Activated naive CD4-positive, alpha-beta T cell treated with anti-CD3 and anti-CD28 coated beads, Interleukin-2, amount 50 U/mL, for 24 hours (primary cell): ENCODE results near the gene JAML.

Experiments
- H3K27ac Mint-ChIP-seq: one replicate; pipeline ENCODE4 v1.8.0; 2021; ENCODE audit warnings: mild to moderate bottlenecking, mixed read lengths
- H3K27me3 Mint-ChIP-seq: one replicate; pipeline ENCODE4 v1.8.0; 2021; ENCODE audit warnings: mixed read lengths
- H3K36me3 Mint-ChIP-seq: one replicate; pipeline ENCODE4 v1.8.0; 2021; ENCODE audit warnings: mixed read lengths
- H3K4me1 Mint-ChIP-seq: one replicate; pipeline ENCODE4 v1.8.0; 2021; ENCODE audit warnings: mixed read lengths
- H3K4me3 Mint-ChIP-seq: one replicate; pipeline ENCODE4 v1.8.0; 2021; ENCODE audit warnings: mild to moderate bottlenecking, mixed read lengths
- H3K9me3 Mint-ChIP-seq: one replicate; pipeline ENCODE4 v1.8.0; 2021; ENCODE audit warnings: mixed read lengths

JAML gene

GRCh38 chr11:118229274-118229847, 4.5 kb upstream of the JAML start:
- Mint-ChIP-seq H3K36me3 (peaks cover 51% of the 10 kb centered on the region), H3K4me1 (peaks cover 29% of the 10 kb centered on the region), H3K27ac (no peak overlapping the region)

GRCh38 chr11:118227865-118228785, 3.3 kb upstream of the JAML start:
- Mint-ChIP-seq H3K4me3 (peak overlapping the region; percentile 71), H3K27ac (peak overlapping the region; percentile 93), H3K36me3 (peaks cover 40% of the 10 kb centered on the region), H3K9me3 (no peaks in the 10 kb centered on the region), H3K4me1 (peaks cover 23% of the 10 kb centered on the region), H3K27me3 (no peaks in the 10 kb centered on the region)

More at GRCh38 chr11:118229274-118229847, 4.5 kb upstream of the JAML start:
- H3K9me3 Mint-ChIP-seq = no peaks in the 10 kb centered on the region
- no peaks in the 10 kb centered on the region for H3K27me3 Mint-ChIP-seq
- H3K4me3 Mint-ChIP-seq = no peak overlapping the region

GRCh38 chr11:118226781-118227180, 2.0 kb upstream of the JAML start:
- Mint-ChIP-seq H3K36me3 (peaks cover 41% of the 10 kb centered on the region), H3K4me1 (peaks cover 33% of the 10 kb centered on the region), H3K4me3 (peak overlapping the region; percentile 64), H3K27ac (peak overlapping the region; percentile 93), H3K9me3 (no peaks in the 10 kb centered on the region), H3K27me3 (no peaks in the 10 kb centered on the region)

- Mint-ChIP-seq H3K27ac (peak overlapping the region; percentile 93), H3K4me3 (peak overlapping the region; percentile 64), H3K4me1 (peaks cover 38% of the 10 kb centered on the region), H3K9me3 (no peaks in the 10 kb centered on the region), H3K36me3 (peaks cover 41% of the 10 kb centered on the region), H3K27me3 (no peaks in the 10 kb centered on the region)
Measured at GRCh38 chr11:118226296-118226695, 1.5 kb upstream of the JAML start.

- peaks cover 36% of the 10 kb centered on the region for H3K36me3 Mint-ChIP-seq
- peaks cover 60% of the 10 kb centered on the region for H3K4me1 Mint-ChIP-seq
- no peaks in the 10 kb centered on the region for H3K9me3 Mint-ChIP-seq
- peak overlapping the region; percentile 86 for H3K4me3 Mint-ChIP-seq
- H3K27ac Mint-ChIP-seq = peak overlapping the region; percentile 95
- no peaks in the 10 kb centered on the region for H3K27me3 Mint-ChIP-seq
Measured at GRCh38 chr11:118223992-118224391, 819 bp downstream of the JAML start.

GRCh38 chr11:118223570-118223969, 1.2 kb downstream of the JAML start:
- Mint-ChIP-seq H3K9me3 (no peaks in the 10 kb centered on the region), H3K36me3 (peaks cover 38% of the 10 kb centered on the region), H3K27ac (peak overlapping the region; percentile 95), H3K27me3 (no peaks in the 10 kb centered on the region), H3K4me1 (peaks cover 64% of the 10 kb centered on the region), H3K4me3 (peak overlapping the region; percentile 86)

- peak overlapping the region; percentile 98 for H3K27ac Mint-ChIP-seq
Measured at GRCh38 chr11:118222437-118222836, 2.4 kb downstream of the JAML start.

GRCh38 chr11:118221419-118221818, 3.4 kb downstream of the JAML start:
- H3K27ac Mint-ChIP-seq = peak overlapping the region; percentile 98
- peaks cover 21% of the 10 kb centered on the region for H3K36me3 Mint-ChIP-seq
- no peaks in the 10 kb centered on the region for H3K9me3 Mint-ChIP-seq
- H3K4me3 Mint-ChIP-seq = peak overlapping the region; percentile 41
- no peaks in the 10 kb centered on the region for H3K27me3 Mint-ChIP-seq
- H3K4me1 Mint-ChIP-seq = peaks cover 86% of the 10 kb centered on the region

More at GRCh38 chr11:118222437-118222836, 2.4 kb downstream of the JAML start:
- Mint-ChIP-seq H3K36me3 (peaks cover 28% of the 10 kb centered on the region), H3K4me1 (peaks cover 76% of the 10 kb centered on the region), H3K4me3 (peak overlapping the region; percentile 92), H3K27me3 (no peaks in the 10 kb centered on the region), H3K9me3 (no peaks in the 10 kb centered on the region)

GRCh38 chr11:118219732-118220131, 5.1 kb downstream of the JAML start:
- H3K27ac Mint-ChIP-seq = peak overlapping the region; percentile 99
- no peaks in the 10 kb centered on the region for H3K27me3 Mint-ChIP-seq
- H3K4me1 Mint-ChIP-seq = peaks cover 90% of the 10 kb centered on the region
- peak overlapping the region; percentile 86 for H3K4me3 Mint-ChIP-seq
- H3K9me3 Mint-ChIP-seq = no peaks in the 10 kb centered on the region
- H3K36me3 Mint-ChIP-seq = peaks cover 14% of the 10 kb centered on the region

GRCh38 chr11:118219244-118219643, 5.6 kb downstream of the JAML start:
- Mint-ChIP-seq H3K4me1 (peaks cover 92% of the 10 kb centered on the region), H3K36me3 (peaks cover 15% of the 10 kb centered on the region), H3K27ac (peak overlapping the region; percentile 99), H3K9me3 (no peaks in the 10 kb centered on the region), H3K4me3 (peak overlapping the region; percentile 86), H3K27me3 (no peaks in the 10 kb centered on the region)

- H3K9me3 Mint-ChIP-seq = no peaks in the 10 kb centered on the region
- H3K4me3 Mint-ChIP-seq = peak overlapping the region; percentile 86
- peaks cover 23% of the 10 kb centered on the region for H3K36me3 Mint-ChIP-seq
- peaks cover 96% of the 10 kb centered on the region for H3K4me1 Mint-ChIP-seq
- peak overlapping the region; percentile 99 for H3K27ac Mint-ChIP-seq
- H3K27me3 Mint-ChIP-seq = no peaks in the 10 kb centered on the region
Measured at GRCh38 chr11:118217575-118217974, 7.2 kb downstream of the JAML start.

GRCh38 chr11:118216621-118217481, 8.0 kb downstream of the JAML start:
- Mint-ChIP-seq H3K36me3 (peaks cover 27% of the 10 kb centered on the region), H3K4me1 (peaks cover 97% of the 10 kb centered on the region)

GRCh38 chr11:118215765-118216164, 9.0 kb downstream of the JAML start:
- Mint-ChIP-seq H3K27me3 (no peaks in the 10 kb centered on the region), H3K9me3 (no peaks in the 10 kb centered on the region), H3K36me3 (peaks cover 33% of the 10 kb centered on the region), H3K27ac (peak overlapping the region; percentile 99), H3K4me1 (peaks cover 90% of the 10 kb centered on the region), H3K4me3 (peak overlapping the region; percentile 86)

More at GRCh38 chr11:118216621-118217481, 8.0 kb downstream of the JAML start:
- Mint-ChIP-seq H3K9me3 (no peaks in the 10 kb centered on the region), H3K27me3 (no peaks in the 10 kb centered on the region), H3K27ac (peak overlapping the region; percentile 99), H3K4me3 (peak overlapping the region; percentile 86)

GRCh38 chr11:118215262-118215661, 9.5 kb downstream of the JAML start:
- Mint-ChIP-seq H3K4me3 (peak overlapping the region; percentile 86), H3K36me3 (peaks cover 38% of the 10 kb centered on the region), H3K9me3 (no peaks in the 10 kb centered on the region), H3K27me3 (no peaks in the 10 kb centered on the region), H3K27ac (peak overlapping the region; percentile 99), H3K4me1 (peaks cover 86% of the 10 kb centered on the region)

- no peaks in the 10 kb centered on the region for H3K9me3 Mint-ChIP-seq
- H3K4me1 Mint-ChIP-seq = peaks cover 81% of the 10 kb centered on the region
- H3K36me3 Mint-ChIP-seq = peaks cover 41% of the 10 kb centered on the region
Measured at GRCh38 chr11:118214210-118214914, 10.4 kb downstream of the JAML start.

More at GRCh38 chr11:118214210-118214914, 10.4 kb downstream of the JAML start:
- Mint-ChIP-seq H3K4me3 (peak overlapping the region; percentile 86), H3K27ac (peak overlapping the region; percentile 99), H3K27me3 (no peaks in the 10 kb centered on the region)
